ENCODE results near the gene CABP1.

Gene CABP1

DNA sequence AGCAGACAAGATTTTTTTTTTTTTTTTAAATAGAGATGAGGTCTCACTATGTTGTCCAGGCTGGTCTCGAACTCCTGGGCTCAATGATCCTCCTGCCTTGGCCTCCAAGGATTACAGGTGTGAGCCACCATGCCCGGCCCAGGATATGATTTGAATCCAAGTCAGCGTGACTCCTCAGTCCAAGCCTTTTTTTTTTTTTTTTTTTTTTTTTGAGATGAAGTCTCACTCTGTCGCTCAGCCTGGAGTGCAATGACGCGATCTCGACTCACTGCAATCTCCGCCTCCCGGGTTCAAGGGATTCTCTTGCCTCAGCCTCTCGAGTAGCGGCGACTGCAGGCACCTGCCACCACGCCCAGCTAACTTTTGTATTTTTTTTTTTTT lies 6.9 kb downstream of the CABP1 start:
- Histone ChIP-seq H3K4me1 (peaks cover 10% of the 10 kb centered on the region), H3K27me3 (ENCODE audit: low read depth) (0 out of 2 replicates have a peak, but pooled peaks cover 2% of the 10 kb centered on the region), H3K4me3 (no peak overlapping the region), H3K9me3 (no peaks in the 10 kb centered on the region), H3K36me3 (replicated peaks) (no peaks in the 10 kb centered on the region)
- in situ Hi-C loops (cut with MboI; ENCODE audit: low sequenced_read_pairs): loop anchor here (5.0 kb wide), 1 partner anchor 65 kb away; the partner anchor contains the start of gene UNC119B
- no peak for DNase-seq (ENCODE audit: low spot score in 2 of 2)

DNA sequence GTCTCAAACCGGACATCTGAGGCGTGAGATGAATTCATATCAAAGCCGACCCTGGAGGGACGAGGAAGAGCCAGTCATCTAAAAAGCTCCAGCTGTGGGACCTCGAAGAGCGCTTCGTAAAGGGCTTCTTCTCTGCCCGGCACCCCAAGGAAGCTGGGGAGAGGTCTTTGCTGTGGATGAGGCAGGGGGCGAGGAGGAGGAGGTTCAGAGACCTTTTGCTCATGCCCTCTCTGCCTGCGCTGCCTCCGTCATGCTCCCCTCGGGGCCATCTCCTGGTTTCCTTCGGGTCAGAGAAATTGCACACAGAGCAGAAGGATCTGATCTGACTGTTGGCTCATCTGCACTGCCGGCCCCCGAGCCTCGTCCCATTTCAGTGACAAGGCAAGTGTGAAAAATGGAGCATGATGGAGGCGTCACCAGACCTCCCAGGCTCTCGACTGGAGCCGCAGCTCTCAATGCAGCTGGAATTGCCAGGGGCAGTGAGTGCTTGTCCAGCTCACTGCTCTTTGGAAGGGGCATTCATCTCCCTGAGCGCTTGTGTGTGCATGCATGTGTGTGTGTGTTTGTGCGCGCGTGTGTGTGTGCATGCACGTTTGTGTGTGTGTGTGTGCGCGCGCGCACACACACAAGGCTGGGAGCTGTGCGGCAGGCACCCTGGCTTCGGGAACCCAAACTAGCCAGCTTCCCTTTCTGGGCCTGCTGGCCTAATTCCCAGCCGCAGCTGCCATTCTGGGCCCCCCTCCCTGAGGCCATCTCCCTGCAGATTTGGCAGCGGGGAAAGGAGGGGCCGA lies 9.2 kb downstream of the CABP1 start:
- in situ Hi-C loops (cut with MboI; ENCODE audit: low sequenced_read_pairs): loop anchor here (5.0 kb wide), 1 partner anchor 63 kb away; the partner anchor contains the start of gene UNC119B
- DNase-seq (ENCODE audit: low spot score in 2 of 2): no peak
- Histone ChIP-seq H3K36me3 (replicated peaks) (no peaks in the 10 kb centered on the region), H3K27me3 (ENCODE audit: low read depth) (no peaks in the 10 kb centered on the region), H3K4me1 (peaks cover 10% of the 10 kb centered on the region), H3K4me3 (no peak overlapping the region; the same call in 1 of the 2 replicates), H3K9me3 (no peaks in the 10 kb centered on the region)

DNA sequence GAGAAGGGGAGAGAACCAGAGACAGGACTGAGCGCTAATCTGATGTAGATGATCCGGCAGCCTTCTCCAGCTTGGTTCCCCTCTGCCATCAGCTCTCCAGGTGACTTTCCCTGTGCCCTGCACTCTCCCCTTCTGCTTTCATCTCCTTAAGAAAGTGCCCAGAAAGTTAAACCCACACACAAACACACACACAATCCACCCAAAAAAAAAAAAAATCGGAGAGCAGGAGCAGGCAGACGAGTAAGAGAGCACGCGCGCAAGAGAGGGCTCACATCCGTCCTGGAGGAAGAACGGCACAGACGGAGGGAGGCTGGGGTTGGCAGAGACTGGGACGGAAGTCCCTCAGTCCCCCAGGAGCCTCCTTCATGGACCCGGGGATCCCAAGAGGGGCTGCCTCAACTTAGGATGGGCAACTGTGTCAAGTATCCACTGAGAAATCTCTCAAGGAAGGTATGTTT lies 9.8 kb downstream of the CABP1 start:
- no peak overlapping the region for H3K4me3 ChIP-seq
- no peaks in the 10 kb centered on the region for H3K9me3 ChIP-seq
- DNase-seq (ENCODE audit: low spot score in 2 of 2): no peak
- in situ Hi-C loops (cut with MboI; ENCODE audit: low sequenced_read_pairs): no loop called here
- no peaks in the 10 kb centered on the region for H3K36me3 ChIP-seq (replicated peaks)
- no peaks in the 10 kb centered on the region for H3K27me3 ChIP-seq (ENCODE audit: low read depth)
- peaks cover 10% of the 10 kb centered on the region for H3K4me1 ChIP-seq

DNA sequence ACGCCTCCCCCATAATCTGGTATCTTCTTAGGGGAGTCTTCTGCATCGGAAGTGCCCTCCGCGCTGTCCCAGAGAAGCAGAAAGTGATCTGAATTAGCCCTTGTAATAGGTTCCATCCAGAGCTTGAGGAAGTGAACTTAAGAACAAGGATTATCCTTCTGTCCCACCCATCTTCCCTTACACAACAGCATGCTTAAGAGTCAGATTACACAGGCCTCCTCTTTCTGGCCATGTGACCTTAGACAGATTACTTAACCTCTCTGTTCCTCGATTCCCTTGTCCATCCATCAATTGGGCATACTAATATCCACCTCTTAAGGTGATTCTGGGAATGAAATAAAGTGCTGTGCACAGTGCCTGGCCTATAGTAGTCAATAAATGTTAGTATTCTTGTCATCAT lies 11.4 kb downstream of the CABP1 start:
- no peak for DNase-seq (ENCODE audit: low spot score in 2 of 2)
- Histone ChIP-seq H3K9me3 (no peaks in the 10 kb centered on the region), H3K27me3 (ENCODE audit: low read depth) (no peaks in the 10 kb centered on the region), H3K4me3 (no peak overlapping the region), H3K36me3 (replicated peaks) (no peaks in the 10 kb centered on the region), H3K4me1 (peaks cover 10% of the 10 kb centered on the region)
- in situ Hi-C loops (cut with MboI; ENCODE audit: low sequenced_read_pairs): no loop called here

DNA sequence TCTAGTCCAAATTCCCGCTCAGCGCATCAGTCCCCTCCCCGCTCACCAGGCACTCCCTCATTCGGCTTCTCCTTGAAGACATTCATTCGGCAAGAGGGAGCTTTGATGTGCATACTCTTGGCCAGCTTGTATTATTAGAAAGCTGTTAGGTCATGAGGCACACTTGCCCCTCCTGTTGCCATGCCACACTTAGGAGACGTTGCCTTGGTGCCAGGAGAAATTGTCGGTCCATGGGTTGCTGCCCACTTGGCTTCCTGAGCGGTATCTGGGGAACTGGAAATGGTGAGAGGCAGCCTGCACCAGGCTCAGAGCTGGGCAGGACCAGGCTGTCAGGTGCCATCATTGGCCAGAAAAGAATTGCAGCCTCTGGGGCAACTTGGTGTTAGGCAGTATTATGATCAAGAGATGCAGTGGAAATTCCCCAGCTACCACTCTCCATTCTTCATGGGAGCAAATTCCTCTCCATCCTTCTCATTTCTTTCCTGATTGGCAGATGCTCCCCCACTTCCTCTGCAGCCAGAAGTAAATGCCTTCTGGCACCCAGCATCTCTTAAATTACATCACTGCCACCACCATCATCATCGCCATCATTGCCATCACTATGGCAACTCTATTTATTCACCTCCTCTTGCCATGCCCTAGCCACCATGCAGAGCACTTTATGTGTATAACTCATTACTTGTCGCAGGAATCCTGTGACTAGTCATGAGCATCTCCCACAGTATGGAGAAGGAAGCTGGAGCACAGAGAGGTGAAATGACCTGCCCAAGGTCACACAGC lies 12.4 kb downstream of the CABP1 start:
- H3K4me3 ChIP-seq: no peak overlapping the region
- no peak for DNase-seq (ENCODE audit: low spot score in 2 of 2)
- H3K36me3 ChIP-seq (replicated peaks): no peaks in the 10 kb centered on the region
- no peaks in the 10 kb centered on the region for H3K27me3 ChIP-seq (ENCODE audit: low read depth)
- in situ Hi-C loops (cut with MboI; ENCODE audit: low sequenced_read_pairs): no loop called here
- peaks cover 10% of the 10 kb centered on the region for H3K4me1 ChIP-seq
- H3K9me3 ChIP-seq: no peaks in the 10 kb centered on the region

DNA sequence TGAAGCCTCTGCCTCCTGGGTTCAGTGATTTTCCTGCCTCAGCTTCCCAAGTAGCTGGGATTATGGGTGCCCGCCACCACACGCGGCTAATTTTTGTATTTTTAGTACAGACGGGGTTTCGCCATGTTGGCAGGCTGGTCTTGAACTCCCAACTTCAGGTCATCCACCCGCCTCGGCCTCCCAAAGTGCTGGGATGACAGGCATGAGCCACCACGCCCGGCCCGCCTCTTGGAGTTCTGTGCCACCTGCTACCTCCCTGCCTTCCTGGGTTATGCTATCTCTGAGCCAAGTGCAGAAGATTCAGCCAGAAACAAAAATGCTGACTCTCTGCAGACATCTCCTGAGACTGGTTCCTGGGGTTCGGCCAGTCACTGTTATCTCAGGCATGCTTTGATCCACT lies 13.2 kb downstream of the CABP1 start:
- H3K27me3 ChIP-seq (ENCODE audit: low read depth): no peaks in the 10 kb centered on the region; the same call in 1 of the 2 replicates
- in situ Hi-C loops (cut with MboI; ENCODE audit: low sequenced_read_pairs): no loop called here
- DNase-seq (ENCODE audit: low spot score in 2 of 2): no peak
- no peaks in the 10 kb centered on the region for H3K9me3 ChIP-seq
- H3K4me3 ChIP-seq: no peak overlapping the region
- no peaks in the 10 kb centered on the region for H3K36me3 ChIP-seq (replicated peaks)
- peaks cover 10% of the 10 kb centered on the region for H3K4me1 ChIP-seq

DNA sequence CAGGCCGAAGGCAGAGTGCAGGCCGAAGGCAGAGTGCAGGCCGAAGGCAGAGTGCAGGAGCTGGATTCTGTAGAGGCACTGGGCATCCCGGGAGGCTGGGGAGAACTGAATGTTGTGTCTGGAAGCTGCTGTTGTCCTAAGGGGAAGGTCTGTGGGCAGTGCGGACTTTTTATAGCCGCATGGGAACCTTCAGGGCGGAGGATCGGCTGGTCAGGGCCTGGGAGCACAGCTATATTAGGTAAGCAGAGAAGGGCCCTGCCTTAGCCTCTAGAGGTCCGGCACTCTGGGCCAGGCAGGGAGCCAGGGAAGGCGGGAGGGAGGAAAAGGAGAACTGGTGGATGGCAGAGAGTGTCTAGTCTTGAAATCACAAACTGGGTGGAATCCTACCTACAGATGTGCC lies 14.2 kb downstream of the CABP1 start:
- in situ Hi-C loops (cut with MboI; ENCODE audit: low sequenced_read_pairs): no loop called here
- no peak overlapping the region for H3K4me3 ChIP-seq
- H3K4me1 ChIP-seq: peaks cover 1% of the 10 kb centered on the region
- no peak for DNase-seq (ENCODE audit: low spot score in 2 of 2)
- no peaks in the 10 kb centered on the region for H3K9me3 ChIP-seq
- H3K27me3 ChIP-seq (ENCODE audit: low read depth): no peaks in the 10 kb centered on the region; the same call in 1 of the 2 replicates
- no peaks in the 10 kb centered on the region for H3K36me3 ChIP-seq (replicated peaks)

DNA sequence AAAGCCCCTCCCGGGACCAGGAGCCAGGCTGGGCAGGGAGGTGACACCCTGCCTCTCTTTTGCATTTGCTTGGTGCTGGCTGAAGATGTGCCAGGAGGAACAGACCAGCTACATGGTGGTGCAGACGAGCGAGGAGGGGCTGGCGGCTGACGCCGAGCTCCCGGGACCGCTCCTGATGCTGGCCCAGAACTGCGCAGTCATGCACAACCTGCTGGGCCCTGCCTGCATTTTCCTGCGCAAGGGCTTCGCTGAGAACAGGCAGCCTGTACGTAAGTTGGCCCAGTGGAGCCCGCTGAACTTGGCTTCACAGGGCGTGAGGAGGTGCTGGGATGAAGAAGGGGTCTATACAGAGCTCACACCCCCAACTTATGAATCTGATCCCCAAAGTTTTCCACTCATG lies 15.6 kb downstream of the CABP1 start:
- H3K27me3 ChIP-seq (ENCODE audit: low read depth): no peaks in the 10 kb centered on the region; the same call in 1 of the 2 replicates
- H3K9me3 ChIP-seq: no peaks in the 10 kb centered on the region
- in situ Hi-C loops (cut with MboI; ENCODE audit: low sequenced_read_pairs): no loop called here
- H3K4me3 ChIP-seq: no peak overlapping the region
- H3K4me1 ChIP-seq: no peaks in the 10 kb centered on the region
- DNase-seq (ENCODE audit: low spot score in 2 of 2): no peak
- no peaks in the 10 kb centered on the region for H3K36me3 ChIP-seq (replicated peaks)

DNA sequence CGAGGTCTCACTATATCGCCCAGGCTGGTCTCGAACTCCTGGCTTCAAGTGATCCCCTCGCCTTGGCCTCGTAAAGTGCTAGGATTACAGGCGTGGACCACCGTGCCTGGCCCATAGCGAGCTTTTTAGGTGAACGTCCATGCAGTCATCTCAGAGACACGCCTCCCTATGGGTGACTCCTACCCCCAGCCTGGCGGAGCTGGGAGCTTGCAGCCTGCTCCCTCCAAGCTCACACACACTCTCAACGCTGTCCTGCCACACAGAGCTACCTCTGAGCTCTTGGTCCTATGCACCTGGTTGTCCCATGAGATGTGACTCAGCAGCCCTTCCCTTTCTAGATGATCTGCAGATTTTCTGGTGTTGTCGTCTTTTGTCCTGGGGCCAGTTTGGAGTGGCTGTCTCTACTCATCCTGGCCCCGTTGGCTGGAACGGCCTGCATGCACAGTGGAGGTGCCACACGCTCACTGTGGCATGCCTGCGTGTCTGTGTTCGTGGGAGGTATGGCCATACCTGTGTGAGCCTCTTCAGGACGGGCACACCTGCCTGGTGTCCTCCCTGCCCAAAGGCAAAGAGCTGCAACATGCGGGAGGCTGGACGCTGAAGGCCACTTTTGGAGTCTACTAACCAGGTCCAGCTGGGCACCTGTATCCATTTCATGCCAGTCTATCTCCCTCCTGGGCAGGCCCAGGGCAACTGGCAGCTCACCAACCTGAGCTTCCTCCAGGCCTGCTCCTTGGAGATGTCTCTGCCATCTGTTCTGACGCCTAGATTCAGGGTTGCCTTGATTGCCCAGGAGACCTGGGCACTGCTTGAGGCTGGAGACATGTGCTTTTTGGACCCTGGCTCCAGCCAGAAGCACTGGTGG lies 18.1 kb downstream of the CABP1 start:
- DNase-seq (ENCODE audit: low spot score in 2 of 2): no peak
- Histone ChIP-seq H3K4me3 (no peak overlapping the region), H3K9me3 (no peaks in the 10 kb centered on the region), H3K27me3 (ENCODE audit: low read depth) (no peaks in the 10 kb centered on the region; the same call in 1 of the 2 replicates), H3K4me1 (no peaks in the 10 kb centered on the region), H3K36me3 (replicated peaks) (no peaks in the 10 kb centered on the region)
- in situ Hi-C loops (cut with MboI; ENCODE audit: low sequenced_read_pairs): no loop called here

DNA sequence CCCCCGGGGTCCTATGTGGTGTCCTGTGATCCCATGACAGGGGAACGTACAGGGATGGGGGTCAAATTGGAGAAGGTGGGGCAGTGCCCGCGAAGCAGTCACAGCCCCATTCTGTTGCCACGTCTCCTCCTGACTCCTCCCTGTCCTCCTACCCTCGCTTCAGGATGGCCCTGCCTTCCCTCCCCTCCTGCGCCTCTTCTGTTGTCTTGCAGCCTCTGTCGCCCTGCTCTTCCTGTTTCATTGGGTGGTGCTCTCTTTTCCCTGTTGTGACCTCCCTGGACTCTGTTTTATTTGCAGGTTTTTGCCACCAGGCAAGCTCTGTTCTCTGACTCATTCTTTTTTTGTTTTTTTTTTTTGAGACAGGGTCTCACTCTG lies 18.7 kb downstream of the CABP1 start:
- in situ Hi-C loops (cut with MboI; ENCODE audit: low sequenced_read_pairs): no loop called here
- Histone ChIP-seq H3K4me1 (no peaks in the 10 kb centered on the region), H3K4me3 (no peak overlapping the region), H3K36me3 (replicated peaks) (no peaks in the 10 kb centered on the region), H3K27me3 (ENCODE audit: low read depth) (no peaks in the 10 kb centered on the region; the same call in 1 of the 2 replicates), H3K9me3 (no peaks in the 10 kb centered on the region)
- DNase-seq (ENCODE audit: low spot score in 2 of 2): no peak

DNA sequence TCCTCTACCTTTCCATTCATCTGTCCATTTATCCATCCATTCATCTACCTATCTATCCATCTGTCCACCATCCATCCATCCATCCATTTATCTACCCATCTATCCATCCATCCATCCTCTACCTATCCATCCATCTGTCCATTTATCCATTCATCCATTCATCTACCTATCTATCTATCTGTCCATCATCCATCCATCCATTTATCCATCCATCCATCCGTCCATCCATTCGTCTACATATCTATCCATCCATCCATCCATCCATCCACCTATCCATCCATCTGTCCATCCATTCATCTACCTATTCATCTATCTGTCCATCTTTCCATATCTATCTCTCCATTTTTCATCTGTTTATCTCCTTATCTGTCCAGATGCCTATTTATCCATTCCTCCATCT lies 21.0 kb downstream of the CABP1 start:
- in situ Hi-C loops (cut with MboI; ENCODE audit: low sequenced_read_pairs): no loop called here
- H3K36me3 ChIP-seq (replicated peaks): no peaks in the 10 kb centered on the region
- no peak for DNase-seq (ENCODE audit: low spot score in 2 of 2)
- H3K27me3 ChIP-seq (ENCODE audit: low read depth): no peaks in the 10 kb centered on the region; the same call in 1 of the 2 replicates
- no peak overlapping the region for H3K4me3 ChIP-seq
- no peaks in the 10 kb centered on the region for H3K9me3 ChIP-seq
- no peaks in the 10 kb centered on the region for H3K4me1 ChIP-seq

DNA sequence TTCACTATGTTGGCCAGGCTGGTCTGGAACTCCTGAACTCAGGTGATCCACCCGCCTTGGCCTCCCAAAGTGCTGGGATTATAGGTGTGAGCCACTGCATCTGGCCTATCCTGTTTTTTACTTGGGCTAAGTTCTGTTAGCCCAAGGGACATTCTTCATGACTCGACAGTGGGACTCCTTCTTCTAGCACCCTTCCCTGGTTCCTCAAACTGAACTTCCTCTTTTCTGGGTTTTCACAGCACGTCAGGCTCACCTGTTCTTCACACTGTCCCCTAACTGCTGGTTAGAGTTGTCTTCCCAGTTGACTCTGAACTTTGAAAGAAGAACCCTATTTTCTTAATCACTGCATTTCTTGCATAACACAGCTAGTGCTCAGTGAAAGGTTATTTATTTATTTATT lies 22.5 kb downstream of the CABP1 start:
- Histone ChIP-seq H3K27me3 (ENCODE audit: low read depth) (no peaks in the 10 kb centered on the region; the same call in 1 of the 2 replicates), H3K36me3 (replicated peaks) (no peaks in the 10 kb centered on the region), H3K9me3 (no peaks in the 10 kb centered on the region), H3K4me3 (no peak overlapping the region), H3K4me1 (no peaks in the 10 kb centered on the region)
- DNase-seq (ENCODE audit: low spot score in 2 of 2): no peak
- in situ Hi-C loops (cut with MboI; ENCODE audit: low sequenced_read_pairs): no loop called here

DNA sequence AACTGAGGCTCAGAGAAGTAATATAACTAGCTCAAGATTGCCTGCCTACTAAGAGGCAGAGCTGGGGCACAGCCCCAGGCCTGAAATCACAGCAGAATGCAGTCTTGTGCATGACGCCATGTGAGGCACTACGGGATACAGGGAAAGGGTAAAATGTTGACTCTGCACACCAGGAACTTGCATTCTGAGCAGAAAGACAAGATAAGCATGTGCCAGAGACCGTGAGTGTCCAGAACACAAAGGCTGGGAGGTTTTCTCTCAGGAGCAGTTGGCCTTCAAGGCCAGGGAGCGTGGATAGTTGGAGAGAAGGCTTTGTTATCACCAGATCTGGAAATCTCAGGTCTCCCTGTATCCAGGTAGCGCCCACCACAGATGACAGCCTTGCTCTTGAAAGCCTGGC lies 23.3 kb downstream of the CABP1 start:
- Histone ChIP-seq H3K4me1 (peaks cover 7% of the 10 kb centered on the region), H3K4me3 (no peak overlapping the region), H3K27me3 (ENCODE audit: low read depth) (no peaks in the 10 kb centered on the region; the same call in 1 of the 2 replicates), H3K9me3 (no peaks in the 10 kb centered on the region), H3K36me3 (replicated peaks) (no peaks in the 10 kb centered on the region)
- in situ Hi-C loops (cut with MboI; ENCODE audit: low sequenced_read_pairs): no loop called here
- no peak for DNase-seq (ENCODE audit: low spot score in 2 of 2)
